GM19452 (cell line): Measurements from ENCODE around the gene THRA.
A peak's percentile ranks its signal among the peaks of the same experiment; 100 is the strongest.

Experiments
- ATAC-seq: cut with Tn5 transposase; IDR thresholded peaks from one replicate; pipeline ENCODE4 v1.9.1; 2021; ENCODE audit not compliant: unreplicated experiment

The THRA gene

DNA sequence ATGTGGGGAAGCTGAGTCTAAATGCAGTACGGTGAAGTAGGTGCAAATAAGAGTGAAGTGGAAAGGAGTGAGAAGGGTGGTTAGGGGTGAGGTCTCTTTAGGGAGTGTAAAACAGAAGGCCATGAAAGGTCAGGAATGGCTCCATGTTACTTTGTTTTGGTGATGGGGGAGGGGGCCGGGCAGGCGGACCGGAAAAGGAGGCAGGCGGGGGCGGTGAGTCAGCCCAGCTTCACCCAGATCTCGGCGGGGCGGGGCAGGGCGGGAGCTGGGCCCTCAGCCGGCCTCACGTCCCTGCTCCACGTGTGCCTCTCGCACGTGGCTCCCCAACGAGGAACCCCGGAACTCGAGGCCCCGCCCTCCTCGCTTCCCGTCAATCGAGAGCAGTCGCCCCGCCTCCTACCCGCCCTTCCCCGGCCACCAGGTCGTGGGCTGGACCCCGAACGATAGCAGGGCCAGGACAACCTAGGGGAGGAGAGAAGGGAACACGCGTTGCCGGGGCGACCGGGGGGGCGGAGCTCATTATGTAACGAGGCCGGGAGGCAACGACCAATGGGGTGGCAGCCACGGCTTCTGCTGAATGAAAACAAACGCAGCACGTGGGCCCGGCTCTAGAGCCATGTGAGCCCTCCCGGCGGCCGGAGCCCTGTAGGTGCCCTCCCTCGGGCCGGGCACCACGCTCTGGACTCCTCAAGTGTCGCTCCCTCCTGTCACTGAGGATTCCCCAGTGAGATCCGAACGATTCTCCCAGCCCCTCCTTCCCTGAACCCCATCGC lies 36.3 kb downstream of the THRA start:
- ATAC-seq = peak; percentile 53

DNA sequence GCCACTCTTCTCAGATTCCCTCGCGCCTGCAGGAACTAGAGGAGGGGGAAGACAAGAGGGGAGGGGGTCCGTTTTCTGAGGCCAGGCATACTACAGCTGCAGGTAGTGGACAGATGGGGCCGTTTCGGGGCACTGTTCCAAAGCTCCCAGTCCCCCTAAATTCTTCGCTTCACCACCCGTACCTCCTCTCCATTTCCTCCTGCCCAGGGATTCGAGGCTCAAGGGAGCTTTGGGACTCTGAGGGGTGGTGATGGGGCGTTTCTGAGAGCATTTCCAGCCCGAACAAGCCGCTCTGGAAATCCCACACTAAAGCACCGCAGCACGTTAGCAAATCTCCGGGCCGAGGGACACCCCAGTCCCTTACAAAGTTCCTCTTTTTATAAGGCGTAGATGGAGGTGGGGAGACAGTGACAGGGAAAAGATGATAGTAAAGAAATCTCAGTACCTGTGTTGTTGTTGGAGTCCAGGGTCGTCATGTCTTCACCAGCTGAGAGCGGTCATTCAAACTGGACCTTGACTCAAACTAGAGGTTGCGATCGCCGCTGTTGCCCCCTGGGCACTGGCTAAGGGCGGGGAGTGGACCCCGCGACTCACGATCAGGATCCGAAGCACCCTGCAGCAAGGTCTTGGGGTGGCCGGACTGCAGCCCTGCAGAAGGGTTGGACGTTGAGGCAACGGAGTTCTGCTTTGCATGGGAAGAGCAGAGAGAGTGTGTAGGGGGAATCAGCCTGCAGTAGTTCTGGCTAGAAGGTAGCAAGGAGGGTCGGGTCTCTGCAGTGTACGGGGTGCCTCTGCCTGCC lies 37.1 kb downstream of the THRA start:
- ATAC-seq = no peak

DNA sequence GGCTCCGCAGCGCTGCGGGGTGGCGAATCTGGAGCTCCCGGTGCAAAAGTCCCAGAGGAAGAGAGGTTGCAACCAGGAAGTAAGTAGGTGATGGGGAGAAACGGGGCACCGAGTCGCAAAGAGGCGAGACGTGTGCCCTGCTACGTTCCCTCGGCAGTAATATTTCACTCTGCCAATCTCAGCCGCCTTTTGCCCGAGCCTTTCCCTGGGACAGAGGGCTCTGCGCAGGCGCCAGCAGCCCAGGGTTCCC lies 37.6 kb downstream of the THRA start, which contains the start of gene NR1D1:
Gene NR1D1, minus strand, starts transcription at position 171 of the 250 bp plus-strand sequence. CDS start 495 bp downstream, outside the sequence.
- no peak for ATAC-seq

DNA sequence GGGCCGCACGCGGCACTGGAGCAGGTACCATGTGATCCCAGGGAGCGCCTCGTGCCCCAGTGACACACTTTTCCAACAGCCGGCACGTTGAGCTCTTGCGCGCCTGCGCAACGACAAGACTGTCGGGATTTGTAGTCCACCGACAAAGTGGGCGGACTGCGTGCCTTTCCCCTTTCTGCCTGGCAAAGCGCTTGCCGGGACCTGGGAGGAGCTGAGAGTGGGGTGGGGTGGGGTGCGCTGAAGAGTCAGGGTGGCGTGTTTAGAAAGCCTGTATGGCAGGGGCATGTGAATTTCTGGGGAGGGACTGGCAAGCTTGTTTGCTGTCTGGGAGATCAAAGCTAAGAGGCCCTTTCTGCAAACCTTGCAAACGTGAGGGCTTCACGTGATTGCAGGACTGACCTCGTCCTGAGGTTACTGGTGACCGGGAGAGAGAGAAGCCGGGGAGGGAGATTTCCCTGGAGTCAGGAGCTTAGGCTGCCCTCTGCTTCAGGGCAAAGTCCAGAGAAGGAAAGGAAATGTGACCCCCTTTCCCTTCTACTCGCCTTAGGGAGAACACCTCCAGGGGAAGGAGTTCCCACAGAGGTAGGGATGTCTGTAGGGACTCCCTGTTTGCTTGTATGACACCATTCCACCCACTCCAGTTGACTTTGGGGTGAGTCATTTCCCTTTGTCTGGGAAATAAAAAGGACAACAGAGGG lies 38.1 kb downstream of the THRA start:
- ATAC-seq = no peak

DNA sequence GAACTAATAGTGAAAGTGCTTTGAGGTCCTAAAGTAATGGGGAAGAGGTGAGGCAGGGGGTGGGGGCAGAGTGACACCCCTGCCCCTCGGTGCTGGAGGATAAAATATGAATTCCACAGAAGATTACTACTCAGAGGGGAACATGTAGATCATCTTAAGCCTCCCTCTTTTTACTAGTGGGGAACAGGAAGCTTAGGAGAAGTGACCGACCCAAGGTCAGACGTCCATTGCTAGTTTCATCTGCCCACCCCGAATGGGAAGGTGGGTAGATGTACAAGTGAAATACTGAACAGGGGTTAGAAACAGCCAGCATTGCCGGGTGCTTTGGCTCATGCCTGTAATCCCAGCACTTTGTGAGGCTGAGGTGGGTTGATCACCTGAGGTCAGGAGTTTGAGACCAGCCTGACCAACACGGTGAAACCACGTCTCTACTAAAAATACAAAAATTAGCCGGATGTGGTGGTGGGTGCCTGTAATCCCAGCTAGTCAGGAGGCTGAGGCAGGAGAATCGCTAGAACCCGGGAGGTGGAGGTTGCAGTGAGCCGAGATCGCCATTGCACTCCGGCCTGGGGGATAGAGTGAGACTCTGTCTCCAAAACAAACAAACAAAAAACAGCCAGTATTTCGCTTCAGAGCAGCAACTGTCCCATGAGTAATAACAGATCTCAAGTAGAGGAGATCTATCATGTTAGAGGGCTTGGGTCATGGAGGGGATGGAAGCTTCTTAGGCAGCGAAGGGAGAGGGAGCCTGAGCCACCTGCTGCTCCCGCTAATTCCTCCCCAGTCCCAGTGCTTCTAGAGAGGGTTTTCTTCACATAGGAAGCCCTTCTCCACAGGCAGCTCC lies 38.8 kb downstream of the THRA start:
- ATAC-seq = no peak

DNA sequence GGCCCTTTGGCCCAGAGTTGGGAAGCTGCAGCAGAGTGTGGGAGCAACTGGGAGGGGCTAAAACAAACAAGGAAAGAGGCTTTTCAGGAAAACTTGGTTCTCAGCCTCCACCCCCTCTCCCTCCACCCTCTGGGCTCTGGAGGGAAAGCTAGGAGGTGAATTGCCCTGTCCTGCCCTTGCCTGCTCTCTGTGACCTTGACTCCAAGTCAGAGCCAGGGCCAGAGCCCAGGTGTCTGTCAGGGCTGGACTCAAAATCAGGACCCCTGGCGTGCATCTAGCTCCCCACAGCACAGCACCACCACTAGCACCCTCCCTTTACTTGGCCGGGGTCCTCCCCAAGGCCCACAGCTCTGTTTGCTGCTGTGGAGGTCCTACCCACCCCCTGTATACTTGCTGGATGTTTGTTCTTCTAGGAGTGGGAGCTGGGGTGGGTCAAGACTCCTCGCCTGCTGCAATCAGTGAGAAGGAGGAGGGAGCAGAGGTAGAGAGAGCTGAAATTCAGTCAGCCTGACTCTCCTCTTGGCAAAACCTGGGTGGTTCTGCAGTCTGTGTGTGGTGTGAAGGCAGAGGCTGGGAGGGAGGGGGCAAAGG lies 40.4 kb downstream of the THRA start:
- ATAC-seq = no peak

DNA sequence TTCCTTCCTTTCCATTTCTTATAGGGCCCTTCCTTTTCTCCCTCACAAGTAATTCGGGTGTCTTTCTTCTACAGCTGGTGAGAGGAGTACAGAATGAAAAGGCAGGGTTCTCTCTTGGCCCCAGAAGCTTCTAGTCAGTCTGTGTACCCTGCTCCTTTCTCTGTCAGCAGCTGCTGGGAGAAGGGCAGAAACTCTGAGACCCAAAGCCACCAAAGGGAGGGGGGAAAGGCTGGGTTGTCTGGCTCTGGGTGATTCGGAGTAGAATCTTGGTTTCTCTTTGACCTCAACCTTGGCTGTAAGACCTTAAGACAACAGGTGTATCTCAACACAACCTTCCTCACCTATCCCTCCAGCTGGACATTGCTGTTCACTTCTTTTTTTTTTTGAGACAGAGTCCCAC lies 40.9 kb downstream of the THRA start:
- no peak for ATAC-seq

DNA sequence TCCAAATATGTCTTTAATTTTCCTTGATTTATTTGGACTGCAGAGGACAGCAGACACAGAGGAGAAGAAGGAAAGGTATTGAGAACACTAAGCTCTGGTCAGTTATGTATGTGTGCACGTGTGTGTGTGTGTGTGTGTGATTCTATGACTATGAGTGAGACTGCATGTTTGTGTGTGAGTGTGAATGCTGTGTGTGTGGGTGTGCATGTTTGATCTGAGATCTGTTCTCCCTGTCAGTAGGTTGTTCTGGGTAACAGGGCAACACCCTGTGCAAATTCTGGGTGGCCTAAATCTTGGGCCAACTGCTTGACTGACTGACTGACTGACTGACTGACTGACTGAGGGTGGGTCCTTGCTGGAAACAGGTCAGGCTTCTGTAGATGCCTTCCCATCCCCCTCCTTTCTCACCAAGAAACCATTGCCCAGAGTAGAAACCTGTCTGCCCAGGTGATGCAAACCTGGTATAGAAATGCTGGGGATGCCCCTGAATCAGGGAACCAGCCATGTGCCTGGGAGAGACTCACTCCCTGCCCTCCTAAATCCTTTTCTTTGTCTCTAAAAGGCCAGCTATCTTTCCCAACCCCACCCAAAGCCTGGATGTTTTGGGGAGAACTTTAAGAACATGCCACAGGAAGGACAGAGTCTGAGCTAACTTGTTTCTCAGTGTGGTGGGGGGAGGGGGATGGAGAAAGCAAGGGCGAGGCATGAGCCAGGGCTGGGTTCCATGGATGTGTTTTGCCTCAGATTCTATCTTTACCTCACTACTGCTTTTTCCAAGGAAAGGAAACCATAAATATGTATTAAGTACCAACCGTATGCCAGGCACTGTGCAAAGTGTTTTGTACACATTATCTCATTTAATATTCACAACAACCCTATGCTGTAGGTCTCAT lies 42.1 kb downstream of the THRA start:
- no peak for ATAC-seq

DNA sequence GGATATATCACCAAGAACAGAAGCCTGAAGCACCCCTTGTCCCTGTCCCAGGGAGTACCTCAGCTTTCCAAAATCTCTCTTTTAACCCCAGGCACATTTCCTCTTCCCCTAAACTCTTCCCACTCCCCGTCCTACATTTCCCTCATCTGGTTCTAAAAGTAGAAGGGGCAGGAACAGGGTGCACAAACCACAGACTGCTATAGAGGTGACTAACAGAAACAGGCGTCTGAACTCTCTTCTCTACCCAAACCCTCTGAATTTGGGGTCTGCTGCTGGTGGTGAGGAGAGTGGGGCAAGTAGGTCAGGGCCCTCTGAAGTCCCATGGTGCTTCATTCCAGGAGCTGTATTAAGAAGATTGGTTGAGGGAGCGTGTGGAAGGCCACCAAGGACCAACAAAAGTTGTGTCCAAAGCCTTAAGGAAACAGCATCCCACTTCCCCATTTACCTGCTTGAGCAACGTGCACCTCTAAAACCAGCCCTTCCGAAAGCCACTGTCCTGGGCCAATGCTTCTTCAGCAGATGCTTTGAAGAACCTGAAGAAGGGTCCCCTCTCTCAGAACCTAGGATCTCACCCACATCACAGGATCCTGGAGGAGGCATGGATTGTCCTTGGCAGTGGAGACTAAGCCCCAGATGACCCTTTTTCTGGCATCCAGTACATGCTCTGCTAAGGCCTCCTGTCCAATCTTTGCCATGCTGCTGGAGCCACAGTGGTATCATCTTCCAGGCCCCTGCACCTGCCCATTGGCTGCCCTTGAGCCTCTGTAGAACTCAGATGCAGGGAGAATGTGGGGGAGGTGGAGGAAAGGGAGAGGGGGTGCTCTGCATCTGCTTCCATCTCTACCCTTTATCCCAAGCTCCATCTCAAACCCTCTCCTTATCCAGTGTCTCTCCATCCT lies 43.3 kb downstream of the THRA start:
- no peak for ATAC-seq

DNA sequence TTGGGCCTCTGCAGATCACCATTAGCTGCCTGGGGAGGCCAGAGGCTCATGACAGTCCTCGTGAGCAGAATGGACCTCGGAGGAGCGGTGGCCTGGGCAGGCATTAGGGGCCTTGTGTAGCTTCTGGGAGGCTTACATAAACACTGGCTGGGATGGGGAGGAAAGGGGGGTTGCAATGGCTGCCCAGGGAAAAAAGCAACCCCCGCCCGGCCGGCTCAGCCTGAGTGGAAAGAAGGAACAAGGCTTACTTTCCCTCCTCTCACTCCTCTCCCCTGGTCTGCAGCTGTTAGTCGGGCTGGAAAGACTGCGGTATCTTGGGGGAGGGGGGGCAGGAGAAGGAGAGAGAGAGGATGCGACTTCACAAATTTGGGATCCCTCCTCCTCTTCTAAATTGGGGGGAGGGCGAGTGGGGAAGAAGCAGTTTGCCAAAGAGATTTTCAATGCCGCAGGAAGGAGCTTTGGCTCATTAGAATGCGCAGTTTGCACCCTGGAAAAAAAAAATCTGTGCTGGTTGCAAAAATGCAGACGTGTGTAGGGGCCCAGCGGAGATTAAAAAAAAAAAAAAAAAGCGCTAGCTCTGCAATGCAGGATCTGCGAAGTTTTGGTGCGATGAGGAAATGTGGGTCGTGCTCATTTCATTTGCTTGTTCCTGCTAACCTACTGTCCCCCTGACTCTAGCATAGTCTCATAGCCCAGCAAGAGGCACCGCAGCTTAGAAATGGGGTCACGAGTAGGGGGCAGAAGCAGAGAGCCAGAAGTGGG lies 44.2 kb downstream of the THRA start:
- no peak for ATAC-seq

DNA sequence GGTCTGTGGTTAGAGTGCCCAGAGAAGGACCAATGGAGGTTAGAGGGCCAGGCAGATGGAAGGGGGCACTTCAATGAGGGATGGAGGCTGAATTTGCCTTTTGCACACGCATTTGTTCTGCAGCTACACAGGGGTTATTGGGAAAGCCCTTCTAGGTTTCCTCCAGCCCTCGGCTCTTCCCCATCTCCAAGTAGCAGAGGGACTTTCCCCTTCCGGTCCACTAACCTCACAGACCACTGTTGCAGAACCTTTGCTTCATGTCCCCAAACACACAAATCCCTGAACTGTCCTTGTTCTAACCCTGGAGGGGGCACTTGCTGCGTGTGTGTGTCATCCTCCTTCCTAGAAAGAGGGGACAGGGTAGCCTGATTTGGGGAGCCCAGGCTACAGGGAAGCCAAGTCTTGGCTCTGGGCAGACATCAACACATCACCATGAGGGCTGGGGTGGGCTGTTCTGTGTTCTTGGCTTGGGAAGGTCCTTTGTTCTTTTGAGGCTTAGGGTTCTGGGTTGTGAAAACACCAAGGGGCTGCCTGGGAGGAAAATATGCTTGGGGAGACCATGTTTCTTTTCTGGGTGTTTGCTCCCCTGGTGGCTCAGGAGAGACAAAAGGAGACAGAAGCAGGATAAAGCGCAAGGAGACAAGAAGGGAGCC lies 44.9 kb downstream of the THRA start:
- no peak for ATAC-seq

DNA sequence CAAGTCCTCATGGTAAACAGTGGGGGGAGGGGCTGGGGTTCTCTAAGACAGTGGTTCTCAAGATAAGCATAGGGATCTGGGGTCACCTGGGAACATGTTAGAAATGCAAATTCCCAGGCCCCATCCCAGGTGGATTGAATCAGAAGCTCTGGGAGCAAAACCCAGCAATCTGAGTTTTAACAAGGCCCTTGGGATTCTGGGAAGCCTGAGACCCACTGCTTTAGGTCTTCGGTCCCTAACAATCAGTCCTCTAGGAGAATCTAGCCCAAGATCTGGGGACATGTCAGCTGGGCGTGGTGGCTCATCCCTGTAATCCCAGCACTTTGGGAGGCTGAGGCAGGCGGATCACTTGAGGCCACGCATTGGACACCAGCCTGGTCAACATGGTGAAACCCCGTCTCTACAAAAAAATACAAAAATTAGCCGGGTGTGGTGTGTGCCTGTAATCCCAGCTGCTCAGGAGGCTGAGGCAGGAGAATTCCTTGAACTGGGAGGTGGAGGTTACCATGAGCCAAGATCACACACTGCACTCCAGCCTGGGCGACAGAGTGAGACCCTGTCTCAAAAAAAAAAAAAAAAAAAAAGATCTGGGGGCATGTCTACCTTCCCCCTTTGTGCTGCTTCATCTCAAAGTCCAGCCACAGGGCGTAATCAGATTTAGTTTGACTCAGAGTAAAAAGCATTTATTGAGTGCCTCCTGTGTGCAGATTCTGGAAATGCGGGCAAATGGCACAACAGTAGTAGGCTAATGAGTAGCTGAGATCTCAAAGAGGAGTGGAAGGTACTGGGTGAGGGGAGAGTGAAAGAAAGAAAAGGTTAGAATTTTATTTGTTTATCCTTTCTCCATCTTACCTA lies 46.4 kb downstream of the THRA start:
- no peak for ATAC-seq

DNA sequence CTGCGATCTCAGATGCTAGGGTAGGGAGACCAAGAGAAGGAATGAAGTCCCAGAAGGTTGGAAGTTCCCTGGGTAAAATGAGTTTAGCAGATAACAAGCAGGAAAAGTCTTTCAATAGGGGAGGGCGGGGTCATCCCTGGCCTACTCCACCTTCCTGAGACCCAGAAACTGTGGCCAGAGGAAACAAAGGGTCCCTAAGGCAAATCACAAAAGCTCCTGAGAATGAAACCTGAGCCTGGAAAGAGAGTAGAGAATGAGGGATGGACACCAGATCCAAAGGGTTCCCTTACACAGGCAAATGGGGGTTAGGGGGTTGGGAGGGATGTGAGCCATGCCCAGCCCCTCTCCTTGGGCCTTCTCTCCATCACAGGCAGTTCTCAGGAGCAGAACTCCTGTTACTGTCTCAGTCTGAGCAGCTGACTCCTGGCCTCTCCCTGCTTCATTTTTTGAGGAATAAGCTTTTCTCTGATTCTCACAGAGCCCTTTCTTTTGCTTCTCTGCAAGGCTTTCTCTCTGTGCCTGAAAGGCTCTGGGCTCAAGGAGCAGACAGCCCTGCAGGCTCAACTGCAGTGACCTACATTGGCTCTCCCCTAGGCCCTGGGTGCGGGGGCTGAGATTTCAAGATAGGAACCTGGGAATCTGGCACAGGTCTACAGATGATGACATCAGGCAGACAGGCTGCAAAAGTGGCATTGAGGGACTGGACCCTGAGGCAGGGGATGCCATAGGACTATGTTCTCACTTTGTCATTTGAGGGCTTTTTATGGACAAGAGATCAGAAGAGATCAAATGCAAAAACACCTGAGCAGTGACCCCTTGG lies 47.5 kb downstream of the THRA start:
- no peak for ATAC-seq

DNA sequence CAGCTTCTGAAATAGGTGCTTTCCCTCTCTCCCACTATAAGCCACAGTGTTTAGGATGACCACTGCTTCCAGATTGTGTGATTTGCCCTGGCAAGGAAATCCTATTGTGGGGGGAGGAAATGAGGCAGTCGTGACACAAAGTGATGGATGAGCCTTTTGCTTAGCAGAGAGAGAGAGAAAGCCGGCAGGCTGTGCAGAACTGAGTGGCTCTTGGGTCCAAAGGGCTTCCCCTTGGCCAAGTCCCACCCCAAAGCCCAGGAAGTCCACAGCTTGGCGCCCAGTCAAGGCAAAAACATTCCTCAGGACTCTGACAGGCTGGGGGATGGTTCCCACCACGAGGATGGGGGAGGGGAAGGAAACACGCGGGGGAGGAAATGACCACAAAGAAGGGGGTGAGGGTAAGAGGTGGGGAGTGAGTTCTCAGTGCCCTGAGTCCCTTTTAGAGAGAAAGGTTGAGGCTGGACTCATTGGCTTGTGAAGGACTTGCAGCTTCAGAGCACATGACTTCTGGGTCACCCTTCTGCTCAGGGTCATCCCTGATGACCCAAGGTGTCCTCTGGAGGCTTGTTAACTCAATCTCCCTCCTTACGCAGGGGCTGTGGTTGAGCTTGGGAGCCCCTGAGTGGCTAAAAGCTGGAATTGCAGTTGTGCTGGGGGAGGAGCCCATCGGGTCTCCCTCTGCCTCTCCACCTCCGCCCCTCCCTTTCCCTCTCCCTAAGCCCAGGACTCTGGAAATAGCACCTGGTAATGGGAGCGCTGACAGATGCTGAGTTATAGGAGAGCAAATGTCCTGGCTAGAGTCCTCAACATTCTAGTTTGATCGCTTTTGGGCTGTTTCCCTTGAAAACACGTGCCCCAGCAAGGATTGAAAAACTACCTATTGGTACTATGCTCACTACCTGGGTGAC lies 48.7 kb downstream of the THRA start:
- ATAC-seq = no peak
